K562 (cell line): ENCODE measurements around the gene MICU2. TPM values are rescaled to one million over a fixed set of nuclear protein-coding genes. Genes with fewer than 3 reads are reported as not detected.
A peak's percentile ranks its signal among the peaks of the same experiment; 100 is the strongest.

Experiments used
- ELF1 ChIP-seq: fragments of 200-800 bp; sonication (Bioruptor generic); IDR thresholded peaks from 2 replicates; pipeline ENCODE4 v1.6.1; 2016; ENCODE audit warnings: missing genetic modification characterization, missing compliant biosample characterization
- GABPA ChIP-seq: fragments of 200-800 bp; sonication (Bioruptor generic); conservative IDR thresholded peaks from 2 replicates; pipeline ENCODE4 v1.6.1; 2016; ENCODE audit warnings: low read depth, missing genetic modification characterization, missing compliant biosample characterization
- GATA2 ChIP-seq: sonication (generic); formaldehyde crosslinking; IDR thresholded peaks from 2 replicates; pipeline ENCODE4 v1.4.0; 2020; ENCODE audit warnings: mild to moderate bottlenecking, missing genetic modification reagents
- LEF1 ChIP-seq: fragments of 450-650 bp; IDR thresholded peaks from 2 replicates; pipeline ENCODE4 v1.6.1; 2016; ENCODE audit warnings: mild to moderate bottlenecking
- PBX2 ChIP-seq, 2 experiments: IDR thresholded peaks in 1 of 2; conservative IDR thresholded peaks in 1 of 2; 2 replicates each; pipeline ENCODE4 v1.6.1; 2016; ENCODE audit warnings: low read depth in 2 of 2, mild to moderate bottlenecking in 1 of 2, missing compliant biosample characterization in 1 of 2, missing genetic modification characterization in 1 of 2, moderate library complexity in 1 of 2
- POLR2H ChIP-seq: IDR thresholded peaks from 2 replicates; pipeline ENCODE4 v1.6.1; 2016; ENCODE audit warnings: missing genetic modification characterization, low read depth, mild to moderate bottlenecking, control low read depth, missing compliant biosample characterization, moderate library complexity
- ZBTB17 ChIP-seq: fragments of 450-650 bp; formaldehyde crosslinking; IDR thresholded peaks from 2 replicates; pipeline ENCODE4 v1.4.0; 2020; ENCODE audit warnings: mild to moderate bottlenecking
- ZBTB8A ChIP-seq: fragments of 450-650 bp; IDR thresholded peaks from 2 replicates; pipeline ENCODE4 v1.6.1; 2018; ENCODE audit warnings: mild to moderate bottlenecking, moderate library complexity; ENCODE audit not compliant: partially characterized antibody
- ZMIZ1 ChIP-seq, 2 experiments: fragments of 150-350 bp in 1 of 2; IDR thresholded peaks; 2 replicates each; pipeline ENCODE4 v1.6.1; 2012 to 2016; ENCODE audit warnings: low read depth in 2 of 2, low read length in 2 of 2, mild to moderate bottlenecking in 1 of 2, moderate library complexity in 1 of 2
- ZNF586 ChIP-seq: fragments of 450-650 bp; formaldehyde crosslinking; conservative IDR thresholded peaks from 2 replicates; pipeline ENCODE4 v1.4.0; 2020; ENCODE audit warnings: mild to moderate bottlenecking, moderate library complexity
- ZNF77 ChIP-seq: fragments of 250-450 bp; sonication (Bioruptor Pico); IDR thresholded peaks from 2 replicates; pipeline ENCODE4 v1.5.0; 2020
- polyA plus RNA-seq, 8 experiments: library from polyadenylated mRNA; depleted of rRNA in 4 of 8; stranded (reverse) in 5 of 8; unstranded in 3 of 8; fragments of >200 nt; fragmentation: Nextera tagmentation in 2 of 8; fragmentation: Illumina TruSeq in 1 of 8; extraction: Ambion mirVana in 2 of 8; extraction: Trizol in 1 of 8; gene quantifications; 2 replicates each; pipeline versions ENCODE4 v1.2.1 to v1.2.3, GENCODE V29; 2011 to 2014; ENCODE audit warnings: inconsistent platforms in 1 of 8, missing spikeins in 1 of 8
- total RNA-seq, 7 experiments: library from RNA; depleted of rRNA in 6 of 7; stranded (reverse); fragments of >200 nt in 6 of 7; fragmentation: Illumina TruSeq in 2 of 7; extraction: Trizol in 2 of 7; gene quantifications; 2 replicates each; pipeline versions ENCODE4 v1.2.1 to v1.2.3, GENCODE V29; 2011 to 2021; ENCODE audit warnings: low replicate concordance in 1 of 7
- TF ChIP-seq, protein P1 (sequence below): fragments of 450-650 bp; IDR thresholded peaks from 2 replicates; pipeline ENCODE4 v1.6.1; 2014; ENCODE audit warnings: low read depth, mild to moderate bottlenecking, moderate library complexity, borderline replicate concordance
- TF ChIP-seq, protein P2 (sequence below): sonication (generic); formaldehyde crosslinking; IDR thresholded peaks from 2 replicates; pipeline ENCODE4 v1.8.0; 2022; ENCODE audit warnings: missing genetic modification reagents, mild to moderate bottlenecking, borderline replicate concordance
- TF ChIP-seq, protein P3 (sequence below): sonication (generic); formaldehyde crosslinking; IDR thresholded peaks from 2 replicates; pipeline ENCODE4 v1.8.0; 2022; ENCODE audit warnings: mild to moderate bottlenecking, missing genetic modification reagents

The MICU2 gene
- total and polyA plus RNA-seq, 9 of the 15 experiments (the other 6 are each of a cell fraction or from before 2014, with no cell fraction given), result 9.1 to 41.8 (median 33.4) TPM

DNA sequence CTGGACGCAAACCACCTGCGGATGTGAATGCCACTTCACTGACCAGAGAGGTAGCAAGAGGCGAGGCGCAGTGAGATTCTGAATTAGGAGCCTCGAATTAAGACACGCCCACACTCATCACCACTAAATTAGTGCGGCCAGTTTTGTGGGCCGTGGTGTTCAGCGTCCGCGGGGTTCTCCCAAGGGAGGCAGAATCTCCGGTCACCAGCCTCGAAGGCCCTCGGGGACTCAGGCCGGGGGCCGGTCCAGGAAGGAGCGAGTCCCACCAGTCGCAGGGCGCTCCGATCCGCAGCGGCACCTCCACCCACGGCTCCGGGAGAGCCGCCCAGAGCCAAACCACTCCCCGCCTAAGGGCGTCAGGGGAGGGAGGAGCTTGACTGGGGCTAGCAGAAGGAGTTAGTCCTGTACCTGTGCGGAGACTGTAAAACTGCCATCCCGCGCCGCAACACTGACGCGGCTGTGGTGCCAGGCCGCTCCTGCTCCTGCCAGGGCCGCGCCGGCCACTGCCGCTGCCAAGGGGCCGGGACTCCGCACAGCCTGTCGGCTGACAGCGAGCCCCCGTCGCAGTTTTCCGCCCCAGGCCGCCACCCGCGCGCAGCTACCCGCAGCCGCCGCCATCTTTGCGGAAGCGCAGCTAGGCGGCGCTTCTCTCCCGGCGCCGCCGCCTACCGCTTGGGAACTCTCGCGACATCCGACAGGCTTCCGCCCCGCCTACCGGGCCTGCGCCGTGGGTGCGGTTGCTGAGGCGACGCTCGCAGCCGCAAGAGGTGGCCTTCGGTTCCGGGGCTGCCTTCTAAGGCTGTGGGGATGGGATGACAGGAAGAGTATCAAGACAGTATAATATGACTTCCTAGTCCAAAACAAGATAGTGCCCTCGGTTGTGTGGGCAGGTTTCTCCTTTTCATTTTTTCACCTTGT lies at the start of gene MICU2 (continued):
- TF ChIP-seq ZBTB8A, result no peak
- TF ChIP-seq ZNF586 (CRISPR knock-in tag), result no peak
- 0 out of 4 replicates have a peak, but pooled peaks of 1 of the 2 experiments have one; percentile 56 for TF ChIP-seq ZMIZ1 (IDR thresholded peaks at IDR 0.05; ENCODE audit: low read depth in 2 of 2, low read length in 2 of 2)
- TF ChIP-seq GATA2 (CRISPR knock-in tag), result no peak
- peak; percentile 91 for TF ChIP-seq POLR2H (tag)
- TF ChIP-seq, protein P1, sequence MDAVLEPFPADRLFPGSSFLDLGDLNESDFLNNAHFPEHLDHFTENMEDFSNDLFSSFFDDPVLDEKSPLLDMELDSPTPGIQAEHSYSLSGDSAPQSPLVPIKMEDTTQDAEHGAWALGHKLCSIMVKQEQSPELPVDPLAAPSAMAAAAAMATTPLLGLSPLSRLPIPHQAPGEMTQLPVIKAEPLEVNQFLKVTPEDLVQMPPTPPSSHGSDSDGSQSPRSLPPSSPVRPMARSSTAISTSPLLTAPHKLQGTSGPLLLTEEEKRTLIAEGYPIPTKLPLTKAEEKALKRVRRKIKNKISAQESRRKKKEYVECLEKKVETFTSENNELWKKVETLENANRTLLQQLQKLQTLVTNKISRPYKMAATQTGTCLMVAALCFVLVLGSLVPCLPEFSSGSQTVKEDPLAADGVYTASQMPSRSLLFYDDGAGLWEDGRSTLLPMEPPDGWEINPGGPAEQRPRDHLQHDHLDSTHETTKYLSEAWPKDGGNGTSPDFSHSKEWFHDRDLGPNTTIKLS, result peak; percentile 84
- peak; percentile 98 for TF ChIP-seq ELF1 (tag)
- TF ChIP-seq ZNF77 (CRISPR knock-in tag), result no peak
- no peak for TF ChIP-seq PBX2 (CRISPR knock-in tag; IDR thresholded peaks at IDR 0.05; ENCODE audit: low read depth)
- TF ChIP-seq PBX2 (tag; conservative IDR thresholded peaks at IDR 0.05; ENCODE audit: low read depth), result no peak
- TF ChIP-seq, protein P2, sequence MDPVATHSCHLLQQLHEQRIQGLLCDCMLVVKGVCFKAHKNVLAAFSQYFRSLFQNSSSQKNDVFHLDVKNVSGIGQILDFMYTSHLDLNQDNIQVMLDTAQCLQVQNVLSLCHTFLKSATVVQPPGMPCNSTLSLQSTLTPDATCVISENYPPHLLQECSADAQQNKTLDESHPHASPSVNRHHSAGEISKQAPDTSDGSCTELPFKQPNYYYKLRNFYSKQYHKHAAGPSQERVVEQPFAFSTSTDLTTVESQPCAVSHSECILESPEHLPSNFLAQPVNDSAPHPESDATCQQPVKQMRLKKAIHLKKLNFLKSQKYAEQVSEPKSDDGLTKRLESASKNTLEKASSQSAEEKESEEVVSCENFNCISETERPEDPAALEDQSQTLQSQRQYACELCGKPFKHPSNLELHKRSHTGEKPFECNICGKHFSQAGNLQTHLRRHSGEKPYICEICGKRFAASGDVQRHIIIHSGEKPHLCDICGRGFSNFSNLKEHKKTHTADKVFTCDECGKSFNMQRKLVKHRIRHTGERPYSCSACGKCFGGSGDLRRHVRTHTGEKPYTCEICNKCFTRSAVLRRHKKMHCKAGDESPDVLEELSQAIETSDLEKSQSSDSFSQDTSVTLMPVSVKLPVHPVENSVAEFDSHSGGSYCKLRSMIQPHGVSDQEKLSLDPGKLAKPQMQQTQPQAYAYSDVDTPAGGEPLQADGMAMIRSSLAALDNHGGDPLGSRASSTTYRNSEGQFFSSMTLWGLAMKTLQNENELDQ (CRISPR knock-in tag), result no peak
- TF ChIP-seq, protein P3, sequence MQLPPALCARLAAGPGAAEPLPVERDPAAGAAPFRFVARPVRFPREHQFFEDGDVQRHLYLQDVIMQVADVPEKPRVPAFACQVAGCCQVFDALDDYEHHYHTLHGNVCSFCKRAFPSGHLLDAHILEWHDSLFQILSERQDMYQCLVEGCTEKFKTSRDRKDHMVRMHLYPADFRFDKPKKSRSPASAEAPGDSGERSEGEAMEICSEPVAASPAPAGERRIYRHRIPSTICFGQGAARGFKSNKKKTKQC (CRISPR knock-in tag), result 0 out of 2 replicates have a peak, but pooled peaks have one; percentile 49
- no peak; the same call in 1 of the 2 replicates for TF ChIP-seq ZBTB17 (CRISPR knock-in tag)
- peak; percentile 75 for TF ChIP-seq GABPA
- TF ChIP-seq LEF1, result no peak
